ENCODE measurements around the gene RNF208.

DNA sequence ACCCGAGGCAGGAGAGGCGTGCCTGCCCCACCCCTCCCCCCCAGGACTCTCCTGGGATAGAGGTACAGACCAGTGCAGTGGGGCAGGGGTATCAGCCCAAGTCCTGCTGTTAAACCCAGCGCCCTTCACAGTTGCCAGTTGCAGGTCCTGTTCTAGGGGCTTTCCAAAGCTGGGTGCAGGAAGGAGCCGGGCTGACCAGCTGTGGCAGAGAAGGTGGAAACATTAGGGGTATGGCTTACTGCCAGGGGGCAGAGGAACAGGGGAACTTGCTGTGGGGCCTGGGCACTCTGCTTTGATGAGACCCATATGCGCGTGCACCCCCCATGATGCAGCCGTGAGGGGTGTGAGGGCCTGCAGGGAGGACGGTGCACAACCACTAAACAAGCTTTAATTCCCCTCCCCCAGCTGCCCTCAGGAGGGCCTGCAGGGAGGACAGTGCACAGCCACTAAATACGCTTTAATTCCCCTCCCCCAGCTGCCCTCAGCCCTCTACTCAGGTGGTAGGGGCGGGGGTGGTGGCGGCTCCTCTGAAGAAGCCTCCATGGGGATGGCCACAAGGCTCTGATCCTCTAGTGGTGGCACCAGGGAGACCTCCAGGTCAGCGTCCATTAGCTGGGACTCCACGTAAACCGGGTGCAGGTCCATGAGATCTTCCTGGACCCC lies 51.4 kb downstream of the RNF208 start:
- TF ChIP-seq, protein P1, sequence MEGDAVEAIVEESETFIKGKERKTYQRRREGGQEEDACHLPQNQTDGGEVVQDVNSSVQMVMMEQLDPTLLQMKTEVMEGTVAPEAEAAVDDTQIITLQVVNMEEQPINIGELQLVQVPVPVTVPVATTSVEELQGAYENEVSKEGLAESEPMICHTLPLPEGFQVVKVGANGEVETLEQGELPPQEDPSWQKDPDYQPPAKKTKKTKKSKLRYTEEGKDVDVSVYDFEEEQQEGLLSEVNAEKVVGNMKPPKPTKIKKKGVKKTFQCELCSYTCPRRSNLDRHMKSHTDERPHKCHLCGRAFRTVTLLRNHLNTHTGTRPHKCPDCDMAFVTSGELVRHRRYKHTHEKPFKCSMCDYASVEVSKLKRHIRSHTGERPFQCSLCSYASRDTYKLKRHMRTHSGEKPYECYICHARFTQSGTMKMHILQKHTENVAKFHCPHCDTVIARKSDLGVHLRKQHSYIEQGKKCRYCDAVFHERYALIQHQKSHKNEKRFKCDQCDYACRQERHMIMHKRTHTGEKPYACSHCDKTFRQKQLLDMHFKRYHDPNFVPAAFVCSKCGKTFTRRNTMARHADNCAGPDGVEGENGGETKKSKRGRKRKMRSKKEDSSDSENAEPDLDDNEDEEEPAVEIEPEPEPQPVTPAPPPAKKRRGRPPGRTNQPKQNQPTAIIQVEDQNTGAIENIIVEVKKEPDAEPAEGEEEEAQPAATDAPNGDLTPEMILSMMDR (conservative IDR thresholded peaks at IDR 0.05) = no peak
- no peak for TF ChIP-seq EZH2 (IDR thresholded peaks at IDR 0.05; ENCODE audit: low read depth)
